ENCODE data around the gene COL9A1.
A peak's percentile ranks its signal among the peaks of the same experiment; 100 is the strongest.

COL9A1 gene

GRCh38 chr6:70286905-70287304, 16.0 kb downstream of the COL9A1 start:
- no peak for DNase-seq (ENCODE audit: low spot score)

GRCh38 chr6:70285201-70285600, 17.7 kb downstream of the COL9A1 start:
- DNase-seq (ENCODE audit: low spot score): no peak

GRCh38 chr6:70282919-70283461, 19.9 kb downstream of the COL9A1 start:
- DNase-seq (ENCODE audit: low spot score): no peak

GRCh38 chr6:70282312-70282918, 20.5 kb downstream of the COL9A1 start:
- DNase-seq (ENCODE audit: low spot score): no peak

GRCh38 chr6:70281923-70282311, 21.0 kb downstream of the COL9A1 start:
- DNase-seq (ENCODE audit: low spot score): peak; percentile 4

GRCh38 chr6:70280400-70280853, 22.5 kb downstream of the COL9A1 start:
- DNase-seq (ENCODE audit: low spot score): no peak

- DNase-seq (ENCODE audit: low spot score): no peak
Measured at GRCh38 chr6:70277470-70277869, 25.4 kb downstream of the COL9A1 start.

- no peak for DNase-seq (ENCODE audit: low spot score)
Measured at GRCh38 chr6:70274338-70274737, 28.5 kb downstream of the COL9A1 start.

- no peak for DNase-seq (ENCODE audit: low spot score)
Measured at GRCh38 chr6:70272071-70272470, 30.8 kb downstream of the COL9A1 start.

GRCh38 chr6:70270287-70271005, 32.4 kb downstream of the COL9A1 start:
- DNase-seq (ENCODE audit: low spot score): no peak

- DNase-seq (ENCODE audit: low spot score): no peak
Measured at GRCh38 chr6:70266142-70266541, 36.7 kb downstream of the COL9A1 start.

GRCh38 chr6:70264306-70264705, 38.6 kb downstream of the COL9A1 start:
- no peak for DNase-seq (ENCODE audit: low spot score)

- no peak for DNase-seq (ENCODE audit: low spot score)
Measured at GRCh38 chr6:70258483-70258882, 44.4 kb downstream of the COL9A1 start.

- no peak for DNase-seq (ENCODE audit: low spot score)
Measured at GRCh38 chr6:70257768-70258273, 45.1 kb downstream of the COL9A1 start.

GRCh38 chr6:70254784-70255183, 48.1 kb downstream of the COL9A1 start:
- no peak for DNase-seq (ENCODE audit: low spot score)

GRCh38 chr6:70253923-70254322, 49.0 kb downstream of the COL9A1 start:
- no peak for DNase-seq (ENCODE audit: low spot score)

- no peak for DNase-seq (ENCODE audit: low spot score)
Measured at GRCh38 chr6:70252604-70253003, 50.3 kb downstream of the COL9A1 start.

GRCh38 chr6:70246118-70246517, 56.8 kb downstream of the COL9A1 start:
- no peak for DNase-seq (ENCODE audit: low spot score)

- no peak for DNase-seq (ENCODE audit: low spot score)
Measured at GRCh38 chr6:70241991-70242420, 60.9 kb downstream of the COL9A1 start.

- no peak for DNase-seq (ENCODE audit: low spot score)
Measured at GRCh38 chr6:70241031-70241430, 61.9 kb downstream of the COL9A1 start.

- DNase-seq (ENCODE audit: low spot score): no peak
Measured at GRCh38 chr6:70236343-70236742, 66.5 kb downstream of the COL9A1 start.

GRCh38 chr6:70234561-70235236, 68.2 kb downstream of the COL9A1 start:
- DNase-seq (ENCODE audit: low spot score): no peak

- no peak for DNase-seq (ENCODE audit: low spot score)
Measured at GRCh38 chr6:70231311-70231710, 71.6 kb downstream of the COL9A1 start.
